ENCODE measurements around the gene KREMEN1.

Gene KREMEN1

DNA sequence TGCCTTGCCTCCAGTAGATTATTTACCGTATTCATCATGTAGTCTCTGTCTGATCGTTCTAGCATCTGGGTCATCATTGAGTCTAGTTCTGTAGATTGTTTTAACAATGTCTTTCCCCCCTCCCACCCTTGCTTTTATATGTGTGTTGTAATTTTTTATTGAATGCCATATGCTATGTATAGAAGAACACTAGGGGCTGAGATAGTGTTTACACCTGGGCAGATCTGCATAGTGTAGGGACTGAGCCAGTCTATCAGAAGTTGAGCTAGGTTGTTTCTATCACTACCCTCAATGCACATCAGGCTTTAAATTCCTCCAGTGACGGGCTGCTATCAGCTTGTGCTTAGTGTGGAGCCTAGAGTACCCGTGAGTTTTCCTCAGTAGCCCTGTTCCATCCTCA lies 61.6 kb downstream of the KREMEN1 start:
- DNase-seq: no peak

- DNase-seq: no peak
These were observed 64.2 kb downstream of the KREMEN1 start for GRCh38 chr22:29136782-29137700.

DNA sequence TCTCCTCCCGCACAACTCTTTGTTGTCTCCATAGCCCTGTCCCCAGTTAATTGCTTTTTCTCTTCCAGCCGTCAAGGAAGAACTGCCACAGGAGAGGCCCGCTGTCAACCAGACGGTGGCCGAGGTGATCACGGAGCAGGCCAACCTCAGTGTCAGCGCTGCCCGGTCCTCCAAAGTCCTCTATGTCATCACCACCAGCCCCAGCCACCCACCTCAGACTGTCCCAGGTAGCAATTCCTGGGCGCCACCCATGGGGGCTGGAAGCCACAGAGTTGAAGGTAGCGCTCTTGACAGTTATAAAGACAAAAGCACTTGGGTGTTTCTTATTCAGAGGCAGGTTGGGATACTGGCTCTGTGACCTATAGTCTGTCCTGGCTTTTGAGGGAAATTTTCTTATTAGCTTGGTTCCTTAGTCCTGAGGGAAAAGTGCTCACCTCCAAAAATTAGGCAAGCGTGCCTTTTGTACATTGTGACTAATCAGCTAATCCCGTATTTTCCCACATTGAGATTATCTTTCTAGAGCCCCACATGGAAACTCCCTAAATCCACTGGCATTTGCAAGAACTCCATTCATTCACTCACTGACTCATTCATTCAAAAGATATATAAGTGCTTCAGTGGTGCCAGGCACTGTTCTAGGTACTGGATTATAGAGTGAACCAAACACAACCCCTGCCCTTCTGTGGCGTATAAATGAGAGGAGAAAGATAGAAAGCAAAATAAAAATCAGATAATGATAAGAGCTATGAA lies 65.9 kb downstream of the KREMEN1 start:
- DNase-seq: no peak

- no peak for DNase-seq
These were observed 67.3 kb downstream of the KREMEN1 start for GRCh38 chr22:29139965-29140782.

GRCh38 chr22:29141078-29141688 lies 68.3 kb downstream of the KREMEN1 start:
- DNase-seq: no peak

- no peak for DNase-seq
These were observed 69.3 kb downstream of the KREMEN1 start for GRCh38 chr22:29142116-29142515.

DNA sequence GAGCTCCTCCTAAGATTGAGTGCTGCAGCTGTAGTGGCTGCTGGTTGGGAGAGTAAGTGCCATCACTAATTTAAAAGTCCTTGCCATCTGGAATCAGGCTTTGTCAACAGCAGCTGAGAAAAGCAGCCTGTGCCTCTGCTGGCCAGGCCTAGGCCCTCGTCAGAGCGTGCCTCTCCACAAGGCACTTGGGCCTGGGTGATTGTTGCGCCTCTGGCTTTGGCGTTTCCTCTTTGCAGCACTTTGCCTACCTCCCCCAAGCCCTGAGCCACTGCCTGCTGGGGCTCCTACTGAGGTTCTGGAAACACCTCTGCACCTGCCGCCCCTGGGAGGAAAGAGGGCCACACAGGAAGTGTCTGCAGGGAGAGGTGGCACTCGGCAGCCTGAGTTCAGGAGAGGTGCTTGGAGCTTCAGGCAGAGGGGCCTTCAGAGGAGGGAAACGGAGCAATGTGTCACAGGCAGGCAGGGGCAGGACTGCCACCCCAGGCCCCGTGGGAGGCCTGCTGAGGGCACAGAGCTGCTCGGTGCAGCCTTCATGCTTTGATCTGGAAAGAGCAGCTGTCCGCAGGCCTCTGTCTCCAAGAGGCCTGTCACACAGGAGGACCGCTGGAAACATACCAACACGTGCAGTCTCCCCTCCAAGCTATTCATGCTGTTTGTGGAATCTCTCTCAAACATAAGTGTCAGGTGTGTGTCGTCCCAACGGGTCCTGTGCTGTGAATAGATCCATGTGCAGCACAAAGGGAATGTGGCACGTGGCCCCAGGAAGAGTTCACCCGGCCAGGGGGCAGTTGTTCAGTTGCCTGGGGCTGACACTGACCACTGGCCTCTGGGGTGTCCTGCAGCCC lies 71.3 kb downstream of the KREMEN1 start:
- DNase-seq: no peak

DNA sequence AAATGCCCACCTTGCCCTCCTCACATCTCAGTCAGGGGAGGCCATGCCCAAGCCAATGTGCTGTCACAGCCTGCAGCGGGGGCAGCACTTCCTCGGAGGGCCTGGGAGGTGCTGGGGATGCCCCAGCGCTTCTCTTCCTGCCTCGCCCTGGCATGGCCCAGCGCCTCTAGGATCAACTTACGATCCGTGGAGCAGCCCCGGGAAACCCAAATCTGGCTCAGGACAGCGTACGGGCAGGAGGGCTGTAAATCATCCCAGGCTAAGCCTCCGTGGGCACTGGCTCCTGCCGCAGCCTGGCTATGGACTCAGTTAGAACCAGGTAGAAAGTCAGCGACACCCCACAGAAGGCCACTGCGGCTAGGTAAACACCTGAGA lies 71.9 kb downstream of the KREMEN1 start:
- no peak for DNase-seq

DNA sequence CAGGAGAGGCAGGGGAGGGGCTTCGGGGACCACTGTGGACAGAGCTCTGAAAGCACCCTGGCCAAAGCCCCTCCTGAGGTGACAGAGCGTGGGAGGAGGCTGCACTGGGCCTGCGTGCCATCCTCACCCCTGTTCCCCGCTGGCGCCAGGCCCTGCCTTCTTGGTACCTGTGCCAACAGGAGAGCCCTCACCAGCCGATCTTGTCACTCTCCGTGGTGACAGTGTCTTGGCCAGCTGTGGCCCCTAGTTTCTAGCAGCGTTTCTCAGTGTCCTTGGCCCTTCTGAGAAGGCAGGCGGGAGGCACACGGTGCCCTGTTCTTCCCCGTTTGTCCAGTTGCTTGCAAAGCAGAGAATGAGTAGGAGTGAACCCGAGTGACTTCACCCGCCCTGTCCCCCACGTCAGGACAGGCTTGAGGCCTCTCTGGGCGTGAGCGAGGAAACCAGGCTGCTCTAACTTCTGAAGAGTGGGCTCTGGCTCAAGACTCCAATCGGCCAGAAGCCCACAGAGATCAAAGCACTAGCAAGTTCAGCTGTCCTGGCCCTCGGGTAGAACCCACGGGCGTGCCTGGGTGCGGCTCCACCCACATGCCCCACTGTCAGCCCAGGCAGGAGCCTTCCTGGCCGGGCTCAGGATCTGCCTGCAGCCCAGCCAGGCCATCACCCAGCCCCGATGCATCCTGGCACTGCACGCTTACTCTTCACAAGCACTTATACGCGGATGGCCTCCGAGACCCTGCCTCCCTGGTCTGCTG lies 72.7 kb downstream of the KREMEN1 start:
- DNase-seq: no peak

DNA sequence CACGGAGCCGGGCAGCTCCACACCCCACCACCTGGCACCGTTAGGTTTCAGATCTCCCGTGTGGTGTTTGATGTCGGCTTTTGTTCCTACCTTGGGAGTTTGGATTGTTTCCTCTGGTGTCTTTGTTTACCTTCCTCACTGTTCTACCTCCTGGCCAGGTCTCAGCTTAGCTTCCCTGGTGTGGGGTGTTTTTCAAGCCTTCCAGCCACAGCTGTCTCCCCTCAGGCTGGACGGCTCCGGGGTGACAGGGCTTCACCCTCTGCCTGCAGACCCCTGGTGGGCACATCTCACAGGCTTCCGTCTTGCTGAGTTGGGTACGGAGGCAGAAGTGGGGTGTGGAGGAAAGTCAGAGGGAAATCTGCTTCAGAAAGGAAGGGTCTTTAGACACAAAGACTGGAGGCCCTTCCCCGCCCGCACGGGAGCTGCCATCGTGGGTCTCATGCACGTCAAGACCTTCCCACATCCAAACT lies 73.3 kb downstream of the KREMEN1 start:
- DNase-seq: no peak

GRCh38 chr22:29146771-29147170 lies 73.9 kb downstream of the KREMEN1 start:
- DNase-seq: no peak

- no peak for DNase-seq
These were observed 74.6 kb downstream of the KREMEN1 start for GRCh38 chr22:29147331-29147899.

DNA sequence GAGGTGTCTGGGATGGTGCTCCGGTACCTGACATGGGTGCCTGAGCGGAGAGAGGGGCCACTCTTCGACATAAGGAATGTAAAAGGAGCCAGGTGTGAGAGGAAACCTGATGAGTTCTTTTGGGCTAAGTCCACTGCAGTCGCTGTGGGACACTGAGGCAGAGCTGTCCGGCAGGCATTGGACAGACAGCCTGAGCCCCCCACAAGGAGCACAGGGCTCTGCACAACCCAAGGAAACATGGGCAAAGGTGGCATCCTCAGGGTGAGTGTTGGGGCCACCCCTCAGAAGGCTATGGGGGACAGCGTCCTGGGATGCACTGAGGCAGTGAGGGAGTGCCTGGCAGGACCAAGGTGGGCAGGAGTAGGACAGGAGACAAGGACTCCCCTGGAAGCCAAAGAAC lies 75.2 kb downstream of the KREMEN1 start:
- no peak for DNase-seq

DNA sequence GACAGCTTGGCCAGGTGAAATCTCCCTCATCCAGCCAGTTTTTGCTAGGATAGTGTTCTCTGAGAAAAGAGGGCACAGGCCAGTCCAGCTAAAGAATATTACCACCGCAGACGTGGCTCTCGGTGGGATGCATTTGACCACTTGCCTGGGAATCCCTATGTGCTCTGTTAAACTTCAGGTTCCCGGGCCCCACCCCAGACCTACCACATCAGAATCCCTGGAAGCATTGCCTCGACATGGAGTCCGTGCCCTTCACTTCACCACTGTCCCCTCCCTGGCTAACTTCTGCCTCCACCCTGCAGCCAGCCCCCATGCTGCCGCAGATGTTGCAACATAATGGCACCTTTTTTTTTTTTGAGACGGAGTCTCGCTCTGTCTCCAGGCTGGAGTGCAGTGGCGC lies 76.0 kb downstream of the KREMEN1 start:
- no peak for DNase-seq

DNA sequence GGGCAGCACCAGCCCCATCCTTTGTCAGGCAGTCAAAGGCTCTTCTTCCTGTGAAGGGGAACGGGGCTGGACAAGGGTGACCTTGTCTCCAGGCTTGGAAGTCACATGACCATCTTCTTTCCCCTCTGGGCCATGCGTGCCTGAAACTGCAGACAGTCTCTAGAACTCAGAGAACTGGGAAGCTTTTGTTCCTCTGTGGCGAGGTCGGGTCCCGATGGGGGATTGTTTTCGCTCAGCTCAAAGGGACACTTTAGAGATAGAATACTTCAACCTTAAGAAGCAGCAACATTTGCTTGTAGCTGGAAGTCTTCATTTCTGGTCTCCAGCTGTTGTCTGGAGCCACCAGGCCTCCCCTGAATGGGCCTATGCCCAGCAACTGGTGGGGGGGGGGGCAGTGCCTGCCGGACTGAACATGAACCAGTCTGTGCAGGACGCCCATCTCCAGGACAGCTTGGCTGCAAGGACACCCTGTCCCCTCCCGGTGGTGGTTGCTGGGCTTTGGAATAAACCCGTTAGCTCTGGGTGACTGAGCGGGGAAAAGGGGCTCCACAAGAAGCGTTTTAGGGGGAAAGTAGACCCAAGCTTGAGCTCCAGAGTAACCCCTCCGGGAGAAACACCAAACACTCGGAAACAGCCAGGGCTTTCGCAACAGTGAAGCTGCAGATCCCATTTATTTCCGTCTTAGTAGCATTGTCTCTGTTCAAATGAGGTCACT lies 77.2 kb downstream of the KREMEN1 start:
- no peak for DNase-seq

DNA sequence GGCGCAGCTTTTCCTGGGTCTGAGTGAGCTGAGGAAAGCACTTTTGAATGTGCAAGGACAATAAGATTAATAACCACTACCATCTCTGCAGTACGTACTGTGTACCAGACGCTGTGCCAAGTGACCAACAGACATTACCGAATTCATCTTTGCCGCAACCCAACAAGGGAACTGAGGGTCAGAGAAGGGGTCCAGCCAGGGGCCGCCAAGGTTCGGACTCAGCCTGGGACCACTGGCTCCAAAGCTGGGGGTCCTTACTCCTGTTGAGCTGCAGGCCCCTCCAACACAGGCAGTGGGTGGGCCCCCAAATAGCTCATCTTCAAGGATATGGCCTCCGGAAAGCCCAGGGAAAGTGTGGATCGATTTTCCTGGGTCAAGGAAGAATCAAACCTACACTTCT lies 77.9 kb downstream of the KREMEN1 start:
- DNase-seq: no peak

DNA sequence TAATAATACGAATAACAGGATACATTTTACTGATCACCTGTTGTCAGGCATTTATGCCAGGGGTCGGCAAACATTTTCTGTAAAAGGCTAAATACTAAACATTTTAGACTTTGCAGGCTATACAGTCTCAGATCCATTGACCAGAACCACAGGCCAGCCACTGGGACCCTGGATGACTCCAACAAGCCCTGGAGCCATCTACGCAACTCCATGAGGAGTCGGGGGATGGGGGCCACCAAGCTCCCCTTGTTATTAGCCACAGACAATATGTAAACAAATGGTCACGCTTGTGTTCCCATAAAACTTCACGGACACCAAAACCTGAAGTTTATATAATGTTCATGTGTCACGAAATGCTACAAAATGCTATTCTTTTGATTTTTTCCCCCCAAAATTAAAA lies 78.5 kb downstream of the KREMEN1 start:
- no peak for DNase-seq

DNA sequence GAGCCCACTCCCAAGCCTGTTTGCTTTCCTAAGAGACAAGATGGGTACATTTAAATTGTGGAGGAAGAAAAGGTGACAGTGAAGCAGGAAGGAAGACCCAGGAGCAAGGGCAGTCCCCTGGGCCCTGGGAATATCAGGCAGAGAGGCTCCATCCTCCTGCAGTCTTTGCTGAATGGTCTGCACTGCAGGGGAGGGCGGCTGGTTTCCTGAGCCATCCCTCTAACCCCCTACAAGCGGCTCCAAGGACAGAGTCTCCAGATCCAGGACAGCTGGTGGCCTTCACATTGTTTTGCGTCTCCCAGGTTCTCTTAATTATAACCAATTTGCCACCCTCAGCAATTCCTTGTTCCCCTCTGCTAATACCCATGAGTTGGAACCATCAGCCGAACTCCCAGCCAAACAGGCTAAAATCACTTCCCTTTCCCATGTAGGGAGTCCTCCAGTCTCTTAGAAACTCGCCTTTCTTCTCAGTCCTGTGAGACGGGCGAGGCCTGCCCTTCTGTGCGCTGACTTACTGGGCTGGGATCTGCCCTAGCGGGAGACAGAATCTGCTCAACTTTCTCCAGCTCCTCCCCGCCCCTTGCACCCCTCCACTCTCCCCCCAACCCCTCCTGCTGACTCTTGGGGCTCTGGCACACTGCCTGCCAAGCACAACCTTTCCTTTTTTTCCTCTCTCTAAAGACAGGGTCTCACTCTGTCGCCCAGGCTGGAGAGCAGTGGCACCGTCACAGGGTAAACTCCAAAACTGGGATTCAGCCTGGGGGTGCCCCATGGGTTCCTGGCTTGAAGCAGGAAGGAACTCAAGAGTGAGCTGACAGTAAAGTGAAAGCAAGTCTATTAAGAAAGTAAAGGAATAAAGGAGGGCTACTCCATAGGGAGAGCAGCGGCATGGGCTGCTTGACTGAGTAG lies 79.5 kb downstream of the KREMEN1 start:
- DNase-seq: no peak

All from activated T-cell treated with anti-CD3 and anti-CD28 coated beads, Interleukin-2, amount 50 U/mL, for 48 hours (primary cell).